H9 (cell line): ENCODE results near the gene AFAP1L1. TPM values are rescaled to one million over a fixed set of nuclear protein-coding genes. Genes with fewer than 3 reads are reported as not detected.

Experiments used
- DNase-seq: peaks from one replicate; pipeline ENCODE4 v3.0.0-alpha.2; 2017
- H2AFZ ChIP-seq: one replicate; pipeline ENCODE4 v1.6.1; 2013; ENCODE audit warnings: mild to moderate bottlenecking, low read length, control low read depth, moderate library complexity
- H2AK5ac ChIP-seq: 2 replicates; pipeline ENCODE4 v1.6.1; 2013; ENCODE audit warnings: low read length, control low read depth, mixed read lengths; ENCODE audit not compliant: insufficient read length
- H2BK120ac ChIP-seq: one replicate; pipeline ENCODE4 v1.6.1; 2013; ENCODE audit warnings: low read depth, mild to moderate bottlenecking, low read length, control low read depth, inconsistent platforms; ENCODE audit not compliant: poor library complexity, severe bottlenecking
- H2BK12ac ChIP-seq: 2 replicates; pipeline ENCODE4 v1.6.1; 2013; ENCODE audit warnings: low read length, control low read depth, mixed read lengths, low read depth; ENCODE audit not compliant: insufficient read length
- H2BK15ac ChIP-seq: 2 replicates; pipeline ENCODE4 v1.6.1; 2013; ENCODE audit warnings: low read depth, low read length, control low read depth
- H2BK20ac ChIP-seq: one replicate; pipeline ENCODE4 v1.6.1; 2013; ENCODE audit warnings: low read depth, mild to moderate bottlenecking, low read length, control low read depth, inconsistent platforms; ENCODE audit not compliant: poor library complexity, severe bottlenecking
- H2BK5ac ChIP-seq: 2 replicates; pipeline ENCODE4 v1.6.1; 2013; ENCODE audit warnings: low read length, control low read depth, mixed read lengths; ENCODE audit not compliant: insufficient read length
- H3K14ac ChIP-seq: 2 replicates; pipeline ENCODE4 v1.6.1; 2013; ENCODE audit warnings: low read length, control low read depth; ENCODE audit not compliant: insufficient read depth
- H3K18ac ChIP-seq: 2 replicates; pipeline ENCODE4 v1.6.1; 2013; ENCODE audit warnings: low read depth, mild to moderate bottlenecking, mixed read lengths, low read length, control low read depth; ENCODE audit not compliant: insufficient read length
- H3K23ac ChIP-seq: 2 replicates; pipeline ENCODE4 v1.6.1; 2013; ENCODE audit warnings: low read length, control low read depth, mixed read lengths, low read depth; ENCODE audit not compliant: insufficient read length
- H3K23me2 ChIP-seq: 2 replicates; pipeline ENCODE4 v1.6.1; 2013; ENCODE audit warnings: low read depth, mild to moderate bottlenecking, mixed read lengths, low read length, control low read depth; ENCODE audit not compliant: insufficient read length, poor library complexity, severe bottlenecking
- H3K27ac ChIP-seq: 2 replicates; pipeline ENCODE4 v1.5.1; 2013; ENCODE audit warnings: low read length, control low read depth, mixed read lengths, low read depth; ENCODE audit not compliant: insufficient read length
- H3K27me3 ChIP-seq: 2 replicates; pipeline ENCODE4 v1.6.1; 2013; ENCODE audit warnings: low read length, control low read depth, inconsistent platforms; ENCODE audit not compliant: insufficient read depth
- H3K4ac ChIP-seq: 2 replicates; pipeline ENCODE4 v1.6.1; 2013; ENCODE audit warnings: low read depth, mild to moderate bottlenecking, control low read depth, inconsistent platforms, low read length, moderate library complexity
- H3K4me1 ChIP-seq: 2 replicates; pipeline ENCODE4 v1.6.1; 2013; ENCODE audit warnings: low read length, control low read depth, inconsistent platforms; ENCODE audit not compliant: insufficient read depth
- H3K4me2 ChIP-seq: 2 replicates; pipeline ENCODE4 v1.6.1; 2013; ENCODE audit warnings: low read length, control low read depth, mixed read lengths; ENCODE audit not compliant: insufficient read length, insufficient read depth
- H3K56ac ChIP-seq: 2 replicates; pipeline ENCODE4 v1.6.1; 2013; ENCODE audit warnings: low read depth, mild to moderate bottlenecking, mixed read lengths, low read length, control low read depth; ENCODE audit not compliant: insufficient read length
- H3K79me1 ChIP-seq: 2 replicates; pipeline ENCODE4 v1.6.1; 2013; ENCODE audit warnings: low read depth, mild to moderate bottlenecking, moderate library complexity, low read length, control low read depth, inconsistent platforms; ENCODE audit not compliant: insufficient read depth, poor library complexity, severe bottlenecking
- H3K79me2 ChIP-seq: 2 replicates; pipeline ENCODE4 v1.6.1; 2013; ENCODE audit warnings: low read length, control low read depth, inconsistent platforms; ENCODE audit not compliant: insufficient read depth
- H3K9ac ChIP-seq: 2 replicates; pipeline ENCODE4 v1.6.1; 2013; ENCODE audit warnings: low read length, control low read depth, mixed read lengths; ENCODE audit not compliant: insufficient read length; ENCODE audit errors: extremely low read depth
- H3K9me3 ChIP-seq: one replicate; pipeline ENCODE4 v1.6.1; 2013; ENCODE audit warnings: low read depth, low read length, inconsistent platforms; ENCODE audit not compliant: control insufficient read depth
- H3T11ph ChIP-seq: one replicate; pipeline ENCODE4 v1.6.1; 2013; ENCODE audit warnings: mild to moderate bottlenecking, low read length, control low read depth, inconsistent platforms
- H4K20me1 ChIP-seq: one replicate; pipeline ENCODE4 v1.6.1; 2013; ENCODE audit not compliant: control insufficient read depth, insufficient read length, insufficient read depth
- H4K5ac ChIP-seq: 2 replicates; pipeline ENCODE4 v1.6.1; 2013; ENCODE audit warnings: low read depth, mild to moderate bottlenecking, mixed read lengths, low read length, control low read depth; ENCODE audit not compliant: insufficient read length
- H4K8ac ChIP-seq: replicated peaks from 2 replicates; pipeline ENCODE4 v1.6.1; 2013; ENCODE audit warnings: low read length, control low read depth, mixed read lengths, low read depth; ENCODE audit not compliant: insufficient read length
- H4K91ac ChIP-seq: 2 replicates; pipeline ENCODE4 v1.6.1; 2013; ENCODE audit warnings: low read depth, mild to moderate bottlenecking, moderate library complexity, mixed read lengths, low read length, control low read depth; ENCODE audit not compliant: insufficient read length
- H3K27ac Mint-ChIP-seq, 3 experiments: 2 replicates in 2 of 3; 3 replicates in 1 of 3; pipeline ENCODE4 v1.8.0; 2020 to 2021; ENCODE audit warnings: mixed read lengths in 3 of 3, mild to moderate bottlenecking in 1 of 3, moderate library complexity in 1 of 3
- H3K27me3 Mint-ChIP-seq: 2 replicates; pipeline ENCODE4 v1.8.0; 2021; ENCODE audit warnings: low read depth, mild to moderate bottlenecking, moderate library complexity, mixed read lengths
- H3K36me3 Mint-ChIP-seq, 3 experiments: 2 replicates in 2 of 3; 3 replicates in 1 of 3; pipeline ENCODE4 v1.8.0; 2020 to 2021; ENCODE audit warnings: low read depth in 3 of 3, mixed read lengths in 3 of 3; ENCODE audit not compliant: insufficient read depth in 1 of 3
- H3K4me1 Mint-ChIP-seq, 2 experiments: 2 replicates each; pipeline ENCODE4 v1.8.0; 2020; ENCODE audit warnings: mixed read lengths in 2 of 2
- H3K4me3 Mint-ChIP-seq, 2 experiments: 2 replicates in 1 of 2; 3 replicates in 1 of 2; pipeline ENCODE4 v1.8.0; 2020 to 2021; ENCODE audit warnings: mild to moderate bottlenecking in 2 of 2, mixed read lengths in 2 of 2, moderate library complexity in 1 of 2
- H3K9me3 Mint-ChIP-seq, 2 experiments: 2 replicates in 1 of 2; 3 replicates in 1 of 2; pipeline ENCODE4 v1.8.0; 2020; ENCODE audit warnings: mild to moderate bottlenecking in 2 of 2, mixed read lengths in 2 of 2, moderate library complexity in 1 of 2
- CTCF ChIP-seq: fragments of 200-600 bp; sonication (generic); conservative IDR thresholded peaks from 3 replicates; pipeline ENCODE4 v1.8.0; 2021; ENCODE audit warnings: antibody characterized with exemption, mild to moderate bottlenecking
- WGBS: extraction: QIAGEN DNeasy Blood & Tissue Kit; methylation state at CpG from one replicate; pipeline ENCODE4 v1.1.7; 2013; ENCODE audit warnings: missing lambda C conversion rate, low lambda C conversion rate, mixed read lengths; ENCODE audit not compliant: insufficient read length; ENCODE audit errors: extremely low coverage; 5-methylcytosine and 5-hydroxymethylcytosine counted together
- total RNA-seq: library from RNA; stranded (reverse); gene quantifications from 2 replicates; pipeline ENCODE4 v1.2.1, GENCODE V29; 2021

AFAP1L1 gene
- total RNA-seq, 1 experiment from 2014 or later, result 1.8 TPM

GRCh38 chr5:149313151-149313841 lies 41.6 kb downstream of the AFAP1L1 start:
- Mint-ChIP-seq H3K4me3 (no peak overlapping the region), H3K27ac (no peak overlapping the region), H3K9me3 (no peaks in the 10 kb centered on the region), H3K4me1 (peaks cover 10 to 16% of the 10 kb centered on the region in 2 experiments), H3K36me3 (no peaks in the 10 kb centered on the region), H3K27me3 (no peaks in the 10 kb centered on the region; the same call in none of the 2 replicates)
- no peak overlapping the region for H3T11ph ChIP-seq
- no peak overlapping the region for H3K27ac ChIP-seq
- no peaks in the 10 kb centered on the region for H3K27me3 ChIP-seq
- H3K56ac ChIP-seq, result no peak overlapping the region
- H3K79me1 ChIP-seq, result no peaks in the 10 kb centered on the region
- no peak overlapping the region for H2BK15ac ChIP-seq
- no peak overlapping the region for H3K9ac ChIP-seq
- H4K8ac ChIP-seq, result no peak overlapping the region
- H3K18ac ChIP-seq, result no peak overlapping the region
- no peak for DNase-seq
- no peak overlapping the region for H3K14ac ChIP-seq
- no peak overlapping the region for H3K23ac ChIP-seq
- H2BK5ac ChIP-seq, result no peak overlapping the region
- no peaks in the 10 kb centered on the region for H4K20me1 ChIP-seq
- no peaks in the 10 kb centered on the region for H3K9me3 ChIP-seq
- no CpG with 5 or more reads among the region's 6 CpGs for WGBS
- no peaks in the 10 kb centered on the region for H3K79me2 ChIP-seq
- H4K91ac ChIP-seq, result no peak overlapping the region
- no peak overlapping the region for H2AK5ac ChIP-seq
- no peak overlapping the region for H4K5ac ChIP-seq
- H2BK120ac ChIP-seq, result no peak overlapping the region
- no peak overlapping the region for H2BK20ac ChIP-seq
- H3K4me1 ChIP-seq, result no peaks in the 10 kb centered on the region
- peaks cover 3% of the 10 kb centered on the region for H3K23me2 ChIP-seq
- no peak overlapping the region for H3K4ac ChIP-seq
- H2AFZ ChIP-seq, result no peak overlapping the region
- H3K4me2 ChIP-seq, result no peak overlapping the region
- H2BK12ac ChIP-seq, result no peak overlapping the region
- no peak for TF ChIP-seq CTCF
